Hematopoietic multipotent progenitor cell treated with erythropoietin and hydrocortisone succinate and interleukin-3 and kit ligand, for 17 days (in vitro differentiated cells): ENCODE measurements around the gene GP1BB.
"Not testable (repeated sequence)": the region's sequence is repeated elsewhere in the genome, so short reads cannot be mapped to it uniquely, and the experiment has no call there.

Experiments used
- DNase-seq: peaks from one replicate; pipeline ENCODE4 v3.0.0-alpha.2; 2015; ENCODE audit warnings: low spot score

The GP1BB gene

DNA sequence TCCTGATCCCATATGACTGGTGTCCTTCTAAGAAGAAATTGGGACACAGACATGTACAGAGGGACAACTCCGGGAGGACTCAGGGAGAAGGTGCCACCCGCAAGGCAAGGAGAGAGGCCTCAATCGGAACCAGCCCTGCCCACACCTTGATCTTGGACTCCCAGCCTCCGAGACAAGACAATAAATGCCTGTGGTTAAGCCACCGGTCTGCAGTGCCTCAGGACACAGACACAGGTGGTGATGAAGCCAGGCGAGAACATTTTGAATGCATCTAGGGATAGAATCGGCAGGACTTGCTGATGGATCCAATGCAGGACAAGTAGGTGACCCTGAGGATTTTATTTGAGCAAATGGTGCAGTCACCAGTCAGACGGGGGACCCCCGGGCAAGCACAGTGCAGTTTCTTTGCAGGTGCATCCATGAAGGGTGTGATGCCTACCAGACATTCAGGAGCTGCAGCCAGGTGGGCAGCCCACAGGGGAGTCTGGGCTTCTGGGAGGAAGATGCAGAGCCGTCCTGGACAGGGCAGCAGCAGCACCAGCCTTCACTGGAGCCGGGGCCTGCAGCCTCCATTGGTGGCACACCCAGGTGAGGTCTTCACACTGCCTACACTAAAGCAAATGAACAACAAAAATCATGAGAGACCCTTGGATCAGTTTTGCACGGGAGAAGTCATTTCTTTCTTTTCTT lies 29.2 kb upstream of the GP1BB start:
- no peak for DNase-seq

DNA sequence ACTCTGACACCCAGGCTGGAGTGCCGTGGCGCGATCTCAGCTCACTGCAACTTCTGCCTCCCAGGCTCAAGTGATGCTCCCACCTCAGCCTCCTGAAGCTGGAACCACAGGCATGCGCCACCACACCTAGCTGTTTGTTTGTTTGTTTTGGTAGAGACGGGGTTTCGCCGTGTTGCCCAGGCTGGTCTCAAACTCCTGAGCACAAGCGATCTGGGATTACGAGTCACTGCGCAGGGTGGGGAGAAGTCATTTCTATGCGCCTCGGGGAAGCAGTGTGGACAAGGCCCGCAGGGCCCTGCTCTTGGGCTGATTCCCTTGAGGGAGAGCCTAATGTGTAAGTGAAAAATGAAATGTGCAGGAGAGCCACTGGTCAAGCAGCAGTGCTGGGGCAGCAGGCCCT lies 28.6 kb upstream of the GP1BB start:
- DNase-seq = no peak

DNA sequence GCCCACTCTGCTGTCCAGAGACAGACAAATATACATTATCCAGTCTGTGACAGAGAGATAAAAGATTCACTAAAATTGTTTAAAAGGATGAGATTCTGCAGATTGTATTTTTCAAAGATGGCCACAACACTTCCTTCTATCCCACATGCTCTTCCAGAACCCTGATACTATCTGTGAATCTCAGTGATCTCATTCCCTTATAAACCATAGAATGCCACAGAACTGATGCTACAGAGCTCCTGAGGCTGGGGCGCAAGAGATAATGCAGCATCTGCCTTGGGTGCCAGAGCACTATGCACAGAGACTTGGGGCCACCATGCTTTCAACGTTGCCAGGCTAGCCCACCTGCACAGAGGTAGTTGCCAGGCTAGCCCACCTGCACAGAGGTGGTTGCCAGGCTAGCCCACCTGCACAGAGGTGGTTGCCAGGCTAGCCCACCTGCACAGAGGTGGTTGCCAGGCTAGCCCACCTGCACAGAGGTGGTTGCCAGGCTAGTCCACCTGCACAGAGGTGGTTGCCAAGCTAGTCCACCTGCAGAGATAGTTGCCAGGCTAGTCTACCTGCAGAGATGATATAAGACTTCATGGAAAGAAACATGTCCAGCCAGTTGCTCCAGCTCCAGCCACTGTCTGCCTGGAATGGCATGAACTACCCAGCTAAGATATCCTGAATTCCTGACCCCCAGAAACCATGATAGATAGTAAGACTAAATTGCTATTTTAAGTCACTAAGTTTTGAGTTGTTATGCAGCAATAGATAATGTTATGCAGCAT lies 26.6 kb upstream of the GP1BB start:
- no peak for DNase-seq

DNA sequence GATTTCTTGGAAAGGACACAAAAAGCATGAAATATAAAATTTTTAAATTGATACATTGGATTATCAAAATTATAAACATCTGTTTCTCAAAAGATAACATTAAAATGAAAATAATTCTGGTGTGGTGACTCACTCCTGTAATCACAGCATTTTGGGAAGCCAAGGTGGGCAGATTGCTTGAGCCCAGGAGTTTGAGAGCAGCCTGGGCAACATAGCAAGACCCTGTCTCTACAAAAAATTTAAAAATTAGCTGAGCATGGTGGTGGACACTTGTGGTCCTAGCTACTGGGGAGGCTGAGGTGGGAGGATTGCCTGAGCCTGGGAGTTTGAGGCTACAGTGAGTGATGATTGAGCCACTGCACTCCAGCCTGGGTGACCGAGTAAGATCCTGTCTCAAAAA lies 25.5 kb upstream of the GP1BB start:
- not testable (repeated sequence) for DNase-seq

DNA sequence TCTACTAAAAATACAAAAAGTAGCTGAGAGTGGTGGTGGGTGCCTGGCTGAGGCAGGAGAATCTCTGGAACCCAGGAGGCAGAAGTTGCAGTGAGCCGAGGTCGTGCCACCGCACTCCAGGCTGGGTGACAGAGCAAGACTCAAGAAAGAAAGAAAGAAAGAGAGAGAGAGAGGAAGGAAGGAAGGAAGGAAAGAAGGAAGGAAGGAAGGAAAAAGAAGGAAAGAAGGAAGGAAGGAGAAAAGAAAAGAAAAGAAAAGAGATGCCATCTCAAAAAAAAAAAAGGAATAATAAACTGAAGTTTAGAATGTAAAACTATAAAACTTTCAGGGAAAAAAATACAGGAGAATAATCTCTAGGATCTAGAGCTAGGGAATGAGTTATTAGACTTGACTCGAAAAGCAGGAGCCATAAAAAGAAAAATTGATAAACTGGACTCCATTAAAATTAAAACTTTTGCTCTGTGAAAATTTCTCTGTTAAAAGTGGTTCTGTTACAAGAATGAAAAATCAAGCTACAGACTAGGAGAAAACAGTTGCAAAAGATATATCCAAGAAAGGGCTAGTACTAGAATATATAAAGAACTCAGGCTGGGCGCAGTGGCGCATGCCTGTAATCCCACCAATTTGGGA lies 22.4 kb upstream of the GP1BB start:
- no peak for DNase-seq

DNA sequence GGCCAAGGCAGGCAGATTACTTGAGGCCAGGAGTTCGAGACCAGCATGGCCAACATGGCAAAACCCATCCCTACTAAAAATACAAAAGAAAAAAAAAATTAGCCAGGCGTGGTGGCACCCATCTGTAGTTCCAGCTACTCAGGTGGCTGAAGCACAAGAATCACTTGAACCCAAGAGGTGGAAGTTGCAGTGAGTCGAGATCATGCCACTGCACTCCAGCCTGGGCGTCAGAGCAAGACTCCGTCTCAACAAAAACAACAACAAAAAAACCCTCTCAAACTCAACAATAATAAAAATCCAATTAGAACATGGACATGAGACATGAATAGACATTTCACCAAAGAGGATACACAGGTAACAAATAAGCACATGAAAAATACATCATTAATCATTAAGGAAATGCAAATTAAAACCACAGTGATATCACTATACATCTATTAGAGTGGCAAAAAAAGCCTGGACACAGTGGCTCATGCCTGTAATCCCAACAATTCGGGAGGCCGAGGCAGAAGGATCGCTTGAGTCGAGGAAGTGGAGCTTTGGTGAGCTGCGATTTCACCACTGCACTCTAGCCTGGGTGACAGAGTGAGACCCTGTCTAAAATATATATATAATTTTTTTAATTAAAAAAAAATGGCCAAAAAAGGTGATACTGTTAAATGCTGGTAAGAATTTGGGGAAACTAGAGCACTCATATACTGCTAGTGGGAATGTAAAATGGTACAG lies 21.8 kb upstream of the GP1BB start:
- no peak for DNase-seq

DNA sequence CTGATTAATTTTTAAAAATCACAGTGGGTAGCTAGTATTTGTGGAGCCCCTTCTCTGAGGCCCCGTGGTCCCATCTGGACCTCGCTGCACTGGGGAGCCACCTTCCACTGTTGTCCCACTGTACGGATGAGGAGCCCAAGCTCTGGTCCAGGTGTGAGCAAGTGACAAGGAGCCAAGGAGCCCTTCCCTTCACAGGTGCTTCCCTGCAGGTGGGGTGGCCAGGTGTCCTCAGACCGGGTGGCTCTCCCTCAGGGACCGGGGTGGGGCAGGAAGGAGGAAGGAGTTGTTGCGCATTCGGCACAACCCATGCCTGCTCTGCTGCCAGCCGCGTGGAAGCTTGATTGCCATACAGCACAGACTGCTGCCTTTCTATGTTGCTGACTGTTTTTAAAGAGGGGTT lies 19.5 kb upstream of the GP1BB start:
- no peak for DNase-seq

DNA sequence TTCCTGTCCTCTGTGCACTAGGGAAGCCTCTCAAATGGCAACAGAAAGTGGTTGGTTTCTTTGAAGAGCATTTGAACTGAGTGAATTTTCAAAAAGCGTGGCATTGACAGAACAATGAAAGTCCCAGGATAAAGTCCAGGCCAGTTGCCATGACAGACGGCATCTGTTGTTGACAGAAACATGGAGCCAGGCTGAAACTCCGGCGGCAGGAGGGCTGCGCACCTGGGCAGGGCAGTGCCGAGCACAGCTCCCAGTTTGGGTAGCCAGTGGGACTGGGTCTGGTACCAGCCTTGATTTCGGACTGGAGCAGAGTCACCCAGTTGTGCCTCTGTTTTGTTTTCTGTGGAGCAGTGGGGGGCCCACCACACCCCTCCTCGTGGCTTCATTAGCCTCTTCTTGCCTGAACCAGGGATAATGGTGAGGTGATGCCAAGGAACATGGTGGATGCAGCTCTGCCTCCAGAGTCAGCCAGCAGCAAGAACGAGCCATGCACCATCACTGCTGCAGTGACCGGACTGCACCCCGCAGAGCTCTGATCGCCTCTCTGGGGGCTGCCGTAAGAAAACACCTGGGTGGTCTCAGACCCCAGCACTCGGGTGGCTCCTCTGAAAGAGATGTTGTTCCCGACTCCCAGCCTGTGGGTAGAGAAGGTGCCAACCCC lies 18.9 kb upstream of the GP1BB start:
- DNase-seq = no peak

DNA sequence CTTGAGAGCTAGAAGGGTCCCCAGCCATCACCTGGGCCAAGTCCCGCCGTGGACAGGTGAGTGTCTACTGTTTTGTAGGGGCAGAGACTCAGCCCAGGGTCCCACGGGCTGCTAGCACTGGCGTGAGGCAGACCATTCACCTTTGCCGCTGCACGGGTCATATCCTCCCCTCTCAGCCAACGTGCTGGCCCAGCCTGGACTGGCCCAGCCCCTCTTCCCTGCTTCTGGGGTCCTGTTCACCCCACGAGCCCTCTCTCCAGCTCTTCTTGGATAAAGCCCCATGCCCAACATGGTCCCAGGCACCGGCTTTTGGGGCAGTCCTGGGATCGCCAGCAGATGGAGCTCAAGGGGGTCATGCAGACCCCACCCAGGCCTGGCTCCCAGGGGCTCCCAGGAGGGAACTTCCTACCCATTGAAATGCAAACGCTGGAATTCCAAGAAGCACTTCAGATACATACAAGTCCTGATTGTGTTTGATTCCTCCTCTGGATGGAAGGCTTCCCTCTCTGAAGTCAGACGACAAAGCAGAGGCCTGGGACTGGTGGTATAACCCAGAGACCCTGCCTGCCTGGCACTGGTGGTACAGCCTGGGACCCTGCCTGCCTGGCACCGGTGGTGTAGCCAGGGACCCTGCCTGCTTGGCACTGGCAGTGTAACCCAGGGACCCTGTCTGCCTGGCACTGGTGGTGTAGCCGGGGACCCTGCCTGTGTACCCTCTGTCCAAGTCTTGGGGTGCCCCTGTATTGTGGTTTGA lies 18.0 kb upstream of the GP1BB start:
- no peak for DNase-seq

DNA sequence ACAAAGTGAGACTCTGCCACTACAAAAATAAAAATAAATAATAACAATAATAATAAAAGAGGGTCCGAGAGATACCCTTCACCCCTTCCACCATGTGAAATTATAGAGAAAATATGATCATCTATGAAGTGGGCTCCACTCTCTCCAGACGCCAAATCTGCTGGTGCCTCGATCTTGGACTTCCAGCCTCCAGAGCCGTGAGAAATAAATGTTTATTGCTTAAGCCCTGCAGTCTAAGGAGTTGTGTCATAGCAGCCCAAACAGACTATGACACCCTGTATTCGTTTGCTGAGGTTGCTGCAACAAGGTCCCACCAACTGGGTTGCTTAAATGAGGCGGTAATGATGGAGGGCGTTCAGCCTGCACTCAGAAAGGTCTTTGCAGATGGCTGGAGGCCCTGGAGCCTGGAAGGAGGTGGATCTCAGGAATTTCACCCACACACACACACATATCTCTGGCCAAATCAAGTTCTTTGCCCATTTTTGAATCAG lies 16.6 kb upstream of the GP1BB start:
- no peak for DNase-seq

DNA sequence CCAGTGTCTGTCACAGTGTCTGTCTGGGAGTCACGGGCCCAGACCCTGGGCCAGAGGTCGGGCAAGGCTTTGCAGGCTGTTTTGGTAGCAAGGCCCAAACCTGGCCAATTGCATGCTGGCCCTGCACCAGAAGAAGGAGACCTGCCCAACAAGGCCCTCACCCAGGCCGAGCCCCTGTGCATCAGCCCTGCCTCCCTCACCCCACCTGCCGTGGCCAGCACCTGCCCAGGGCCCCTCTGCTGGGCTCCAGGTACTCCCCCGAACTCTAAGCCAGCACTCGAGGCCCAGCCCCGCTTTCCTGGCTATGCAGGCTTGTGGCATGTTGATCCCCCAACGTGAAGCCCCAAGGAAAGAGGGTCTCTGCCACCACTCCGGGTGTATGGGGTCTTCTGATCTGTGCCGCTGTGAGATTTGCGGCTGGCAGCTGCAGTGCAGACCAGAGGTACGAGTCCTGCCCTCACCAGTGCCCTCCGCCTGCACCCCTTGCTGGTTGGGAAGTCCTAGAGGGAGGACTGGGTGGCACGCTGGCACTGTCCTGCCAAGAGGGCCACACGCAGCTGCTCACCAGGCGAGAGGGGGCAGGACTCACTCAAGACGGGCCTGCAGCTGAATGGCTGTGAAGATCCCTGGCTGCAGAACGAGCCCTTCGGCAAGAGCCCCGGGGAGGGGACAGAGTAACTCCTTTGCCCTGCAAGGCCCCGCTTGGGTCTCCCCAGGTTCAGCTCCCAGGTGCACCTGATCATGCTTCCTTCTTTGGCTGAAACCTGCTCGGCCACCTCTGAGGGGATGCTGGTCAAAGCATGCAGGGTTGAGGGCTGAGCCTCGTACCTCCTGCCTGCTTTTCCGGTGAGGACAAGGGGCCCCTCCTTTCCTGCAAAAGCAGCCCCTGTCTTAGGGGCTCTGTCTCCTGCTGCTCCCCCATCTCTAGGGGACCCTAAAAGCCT lies 15.7 kb upstream of the GP1BB start:
- no peak for DNase-seq

DNA sequence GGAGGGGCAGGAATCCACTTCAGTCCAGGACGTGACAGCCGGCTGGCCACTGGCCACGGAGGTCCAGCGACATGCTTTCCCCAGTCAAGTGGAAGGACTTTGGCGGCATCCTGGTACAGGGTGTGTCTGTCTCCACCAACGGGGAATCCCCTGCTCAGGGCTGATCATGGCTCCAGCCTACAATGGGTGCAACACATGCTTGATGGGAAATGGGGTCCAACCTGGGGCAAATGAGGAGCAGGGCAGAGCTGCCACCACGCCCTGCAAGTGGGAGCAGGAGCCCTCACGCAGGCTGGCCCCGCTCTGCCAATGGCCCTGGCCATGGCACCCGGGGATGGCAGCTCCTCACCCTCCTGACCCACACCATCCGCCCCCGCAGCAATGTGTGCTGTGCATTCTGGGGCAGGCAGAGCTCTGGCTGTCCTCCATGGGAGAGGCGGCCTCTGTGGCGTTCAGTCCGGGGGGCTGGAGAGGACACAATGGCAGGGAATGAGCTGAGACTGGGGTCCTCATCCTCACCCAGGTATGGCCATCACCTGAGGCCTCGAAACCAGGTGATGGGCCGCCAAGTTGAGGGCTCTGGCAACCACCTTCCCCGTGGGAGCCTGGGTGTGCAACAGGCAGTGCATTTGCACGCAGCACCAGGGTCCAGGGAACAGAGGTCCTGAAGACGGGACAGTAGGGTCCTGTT lies 14.9 kb upstream of the GP1BB start:
- no peak for DNase-seq

DNA sequence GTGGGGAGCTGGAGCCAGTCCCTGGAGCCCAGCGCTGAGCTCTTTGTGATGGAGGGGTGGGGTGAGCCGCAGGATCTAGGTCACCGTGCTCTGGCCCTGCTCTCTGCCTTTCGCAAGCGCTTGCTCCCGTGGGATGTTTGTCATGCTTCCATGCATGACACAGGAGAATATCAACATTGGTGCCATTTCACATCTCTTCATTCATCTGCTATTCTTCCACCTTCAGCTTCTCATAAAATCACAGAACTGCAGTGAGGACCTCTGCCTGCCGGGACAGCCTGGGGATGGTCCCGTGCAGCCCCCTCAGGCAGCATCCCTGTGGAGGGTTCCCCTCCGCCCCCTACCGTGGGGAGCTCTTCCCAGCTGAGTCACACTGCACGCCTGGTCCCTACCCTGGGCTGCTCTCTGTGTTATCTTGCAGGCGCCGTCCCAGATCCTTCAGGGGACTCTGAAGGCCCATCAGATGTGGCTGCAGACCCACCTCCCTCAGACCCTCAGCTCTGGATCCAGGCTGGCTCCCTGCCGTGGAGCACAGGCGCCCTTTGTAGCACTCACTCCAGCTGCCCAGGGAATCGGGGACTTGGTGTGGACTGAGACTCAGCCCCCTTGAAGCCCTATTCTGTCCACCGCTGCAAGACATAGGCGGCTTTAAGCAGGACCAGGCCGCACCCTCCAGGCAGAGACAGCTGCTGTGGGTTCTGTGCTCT lies 14.1 kb upstream of the GP1BB start:
- no peak for DNase-seq

DNA sequence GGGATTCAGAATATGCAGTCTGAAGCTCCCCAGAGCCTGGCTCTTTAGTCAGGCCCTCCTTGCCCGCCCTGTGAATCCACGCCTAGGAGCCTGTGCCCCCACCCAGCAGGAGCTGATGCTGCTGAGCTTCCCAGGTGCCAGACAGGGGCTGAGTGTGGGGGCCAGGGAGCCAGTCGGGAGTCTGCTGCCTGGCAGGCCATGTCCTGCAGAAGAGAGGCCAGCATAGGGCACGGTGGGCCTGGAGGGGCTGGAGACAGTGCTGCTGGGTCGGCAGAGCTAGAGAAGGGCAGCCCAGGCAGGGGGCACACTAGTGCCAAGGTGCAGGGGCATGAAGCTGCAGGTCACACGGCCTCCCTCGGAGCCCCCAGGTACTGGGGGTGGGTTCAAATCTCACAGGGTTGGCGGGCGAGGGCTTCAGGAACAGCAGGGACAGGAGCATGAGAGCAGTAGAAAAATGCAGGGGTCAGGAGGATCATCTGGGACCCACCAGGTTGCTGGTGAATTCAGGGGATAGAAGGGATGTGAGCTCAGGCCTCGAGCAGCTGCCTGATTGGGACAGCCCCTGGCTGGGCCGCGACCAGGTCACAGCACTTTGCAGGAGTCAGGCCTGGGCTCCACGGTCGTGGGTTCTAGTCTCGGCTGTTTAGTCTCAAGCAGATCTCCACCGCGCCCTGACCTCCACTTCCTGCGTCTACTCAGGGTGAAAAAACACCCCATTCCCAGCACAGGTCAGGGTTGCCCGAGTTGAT lies 13.1 kb upstream of the GP1BB start:
- DNase-seq = no peak

DNA sequence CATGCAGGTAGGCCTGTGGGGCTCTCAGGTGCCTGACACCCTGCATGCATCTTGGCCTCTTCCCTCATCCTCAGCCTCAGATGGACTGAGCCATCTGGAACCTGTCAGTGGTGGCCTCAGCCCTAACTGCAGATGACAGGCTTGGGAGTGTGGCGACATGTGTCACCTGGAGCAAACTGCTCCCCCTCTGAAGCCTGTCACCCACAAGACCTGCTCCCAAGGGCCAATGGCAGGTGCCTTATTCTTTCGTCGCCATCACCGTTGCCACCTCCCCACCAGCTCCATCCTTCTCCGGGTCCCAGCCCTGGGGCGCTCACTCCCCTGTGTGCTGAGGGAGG lies 12.6 kb upstream of the GP1BB start:
- no peak for DNase-seq

DNA sequence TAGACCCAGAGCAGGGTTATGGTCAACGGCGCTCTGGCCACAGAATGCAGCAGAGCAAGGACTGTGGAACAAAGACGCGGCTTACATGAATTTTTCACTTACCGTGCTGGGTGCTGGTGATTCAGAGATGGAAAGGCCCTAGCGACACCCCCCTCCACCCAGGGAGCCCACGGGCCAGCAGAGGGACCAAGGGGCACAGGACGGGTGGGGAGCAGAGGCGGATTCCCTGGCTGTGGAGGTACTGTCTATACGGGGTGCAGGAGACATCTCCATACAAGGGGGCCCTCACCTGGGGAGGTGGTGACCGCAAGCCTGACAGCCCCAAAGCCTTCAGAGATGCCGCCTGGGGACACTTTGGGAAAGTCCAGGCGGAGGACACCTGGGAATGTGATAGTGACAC lies 10.1 kb upstream of the GP1BB start:
- DNase-seq = no peak

DNA sequence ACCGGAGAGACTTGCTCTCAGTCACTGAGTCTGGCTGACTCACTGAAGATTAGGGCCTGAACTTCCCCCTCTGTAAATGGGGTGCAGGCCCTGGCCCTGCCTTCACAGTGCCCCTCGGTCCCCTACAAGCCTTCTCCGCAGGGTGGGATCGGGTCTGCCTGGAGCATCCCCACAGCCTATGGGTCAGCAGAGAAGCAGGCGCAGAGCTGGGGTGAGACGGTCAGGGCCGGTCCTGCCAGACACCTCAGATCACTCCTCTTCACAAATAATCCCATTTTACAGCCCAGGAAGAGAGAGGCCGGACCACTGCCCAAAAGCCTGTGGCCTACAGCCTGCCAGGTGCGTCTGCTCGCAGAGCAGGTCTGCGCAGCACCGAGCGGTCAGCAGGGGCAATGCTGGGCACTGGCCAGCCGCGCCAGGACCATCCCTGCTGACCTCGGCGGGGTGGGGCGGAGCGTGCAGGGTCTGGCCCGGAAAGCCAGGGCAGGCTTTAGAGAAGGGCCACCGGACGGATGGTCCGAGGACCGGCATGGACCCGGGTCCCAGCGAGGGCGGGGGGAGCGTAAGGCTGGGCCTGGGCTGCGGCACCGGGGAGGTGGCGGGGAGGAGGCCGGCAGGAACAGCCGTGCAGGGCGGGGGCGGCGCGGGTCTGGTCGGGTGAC lies 9.6 kb upstream of the GP1BB start:
- DNase-seq = no peak
